GM19463 (cell line): ENCODE measurements around the gene ARVCF.

Experiments
- ATAC-seq: cut with Tn5 transposase; IDR thresholded peaks from one replicate; pipeline ENCODE4 v1.9.1; 2021; ENCODE audit warnings: mild to moderate bottlenecking, moderate library complexity; ENCODE audit not compliant: unreplicated experiment

Gene ARVCF

GRCh38 chr22:19988965-19989724 is 27.5 kb downstream of the ARVCF start:
- no peak for ATAC-seq

GRCh38 chr22:19988331-19988808 is 28.3 kb downstream of the ARVCF start:
- ATAC-seq = no peak

GRCh38 chr22:19987394-19988306 is 29.0 kb downstream of the ARVCF start:
- ATAC-seq = no peak

GRCh38 chr22:19986410-19987341 is 29.9 kb downstream of the ARVCF start:
- no peak for ATAC-seq

GRCh38 chr22:19986011-19986409 is 30.6 kb downstream of the ARVCF start:
- no peak for ATAC-seq

- ATAC-seq = no peak
Measured at GRCh38 chr22:19984851-19985811, 31.5 kb downstream of the ARVCF start.

- ATAC-seq = no peak
Measured at GRCh38 chr22:19984201-19984753, 32.3 kb downstream of the ARVCF start.

- ATAC-seq = no peak
Measured at GRCh38 chr22:19983741-19984140, 32.9 kb downstream of the ARVCF start.

GRCh38 chr22:19982991-19983578 is 33.5 kb downstream of the ARVCF start:
- ATAC-seq = no peak

- ATAC-seq = no peak
Measured at GRCh38 chr22:19981961-19982920, 34.4 kb downstream of the ARVCF start.

- ATAC-seq = no peak
Measured at GRCh38 chr22:19981171-19981960, 35.3 kb downstream of the ARVCF start.

- no peak for ATAC-seq
Measured at GRCh38 chr22:19980766-19981165, 35.9 kb downstream of the ARVCF start.

GRCh38 chr22:19979712-19980493 is 36.7 kb downstream of the ARVCF start:
- ATAC-seq = no peak

GRCh38 chr22:19978748-19979147 is 37.9 kb downstream of the ARVCF start:
- ATAC-seq = no peak

GRCh38 chr22:19977296-19978243 is 39.1 kb downstream of the ARVCF start:
- no peak for ATAC-seq
